ENCODE data around the gene SLC34A1.

Gene SLC34A1

DNA sequence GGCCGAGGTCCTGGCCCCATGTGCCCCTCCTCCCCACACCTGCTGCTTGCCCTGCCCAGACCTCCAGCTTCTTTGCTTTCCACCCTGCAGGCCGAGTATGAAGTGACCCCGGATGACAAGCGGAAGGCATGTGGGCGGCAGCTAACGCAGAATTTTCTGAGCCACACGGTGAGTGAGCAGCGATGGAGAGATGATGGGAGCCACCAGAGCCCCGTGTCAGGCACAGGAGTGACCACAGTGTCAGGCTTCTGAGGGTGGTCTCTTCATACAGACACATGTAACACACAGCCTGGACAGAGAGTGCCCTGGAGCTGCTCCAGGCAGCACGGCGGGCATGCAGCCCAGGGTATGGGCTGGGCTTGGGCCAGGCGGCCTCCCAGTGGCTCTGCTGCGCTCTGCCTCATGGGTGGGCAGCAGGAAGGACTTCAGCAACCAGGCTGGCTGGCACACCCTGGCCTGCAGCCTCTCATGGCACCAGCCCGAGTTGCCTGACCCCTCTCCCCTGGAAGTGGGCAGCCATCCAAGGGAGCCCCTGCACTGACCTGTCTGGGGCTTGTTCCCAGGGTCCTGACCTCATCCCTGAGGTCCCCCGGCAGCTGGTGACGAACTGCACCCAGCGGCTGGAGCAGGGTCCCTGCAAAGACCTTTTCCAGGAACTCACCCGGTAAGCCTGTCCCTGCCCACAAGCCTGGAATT is 48.1 kb downstream of the SLC34A1 start:
- no peak for DNase-seq (ENCODE audit: low read depth)

- no peak for DNase-seq (ENCODE audit: low read depth)
These were observed 48.8 kb downstream of the SLC34A1 start for GRCh38 chr5:177432839-177433657.

DNA sequence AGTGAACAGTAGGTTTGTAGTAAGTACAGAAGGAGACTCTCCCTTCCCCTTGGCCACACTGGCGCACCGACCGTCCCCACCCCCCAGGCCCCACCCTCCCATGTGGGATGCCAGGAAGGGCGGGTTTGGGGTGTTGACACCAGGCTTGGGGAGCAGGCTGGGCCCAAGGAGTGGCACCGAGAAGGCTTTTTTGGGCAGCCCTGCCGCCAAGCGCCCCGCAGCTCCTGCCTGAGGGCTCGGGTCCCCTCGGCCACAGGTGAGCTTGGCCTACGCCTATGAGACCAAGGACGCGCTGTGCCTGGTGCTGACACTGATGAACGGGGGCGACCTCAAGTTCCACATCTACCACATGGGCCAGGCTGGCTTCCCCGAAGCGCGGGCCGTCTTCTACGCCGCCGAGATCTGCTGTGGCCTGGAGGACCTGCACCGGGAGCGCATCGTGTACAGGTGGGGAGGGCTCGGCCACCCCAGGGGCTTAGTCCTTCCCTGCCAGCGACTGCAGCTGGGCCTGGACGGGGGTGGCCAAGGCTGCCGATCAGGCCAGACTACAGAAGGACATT is 49.5 kb downstream of the SLC34A1 start:
- DNase-seq (ENCODE audit: low read depth): no peak

DNA sequence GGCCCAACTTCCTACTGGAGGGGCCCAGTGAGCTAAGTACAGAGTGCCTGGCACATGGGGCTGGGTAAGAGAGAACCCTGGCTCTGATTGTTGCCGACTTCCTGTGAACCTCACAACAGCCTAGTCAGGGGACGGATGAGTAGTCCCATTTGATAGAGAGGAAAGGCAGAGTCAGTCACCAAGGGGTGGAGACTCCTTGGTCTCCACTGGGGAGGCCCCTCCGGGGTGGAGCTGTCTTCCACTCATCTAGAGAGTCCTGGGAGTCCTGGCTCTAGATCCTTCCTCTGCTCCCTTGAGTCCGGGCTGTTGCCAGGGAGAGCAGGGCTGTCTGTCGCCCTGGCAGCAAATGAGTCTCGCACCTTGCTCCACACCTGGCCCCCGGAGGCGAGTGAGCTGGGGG is 50.2 kb downstream of the SLC34A1 start:
- DNase-seq (ENCODE audit: low read depth): no peak

- no peak for DNase-seq (ENCODE audit: low read depth)
These were observed 50.9 kb downstream of the SLC34A1 start for GRCh38 chr5:177434942-177435738.

GRCh38 chr5:177435847-177436536 is 51.8 kb downstream of the SLC34A1 start:
- DNase-seq (ENCODE audit: low read depth): no peak

GRCh38 chr5:177437623-177438022 is 53.4 kb downstream of the SLC34A1 start:
- DNase-seq (ENCODE audit: low read depth): no peak

DNA sequence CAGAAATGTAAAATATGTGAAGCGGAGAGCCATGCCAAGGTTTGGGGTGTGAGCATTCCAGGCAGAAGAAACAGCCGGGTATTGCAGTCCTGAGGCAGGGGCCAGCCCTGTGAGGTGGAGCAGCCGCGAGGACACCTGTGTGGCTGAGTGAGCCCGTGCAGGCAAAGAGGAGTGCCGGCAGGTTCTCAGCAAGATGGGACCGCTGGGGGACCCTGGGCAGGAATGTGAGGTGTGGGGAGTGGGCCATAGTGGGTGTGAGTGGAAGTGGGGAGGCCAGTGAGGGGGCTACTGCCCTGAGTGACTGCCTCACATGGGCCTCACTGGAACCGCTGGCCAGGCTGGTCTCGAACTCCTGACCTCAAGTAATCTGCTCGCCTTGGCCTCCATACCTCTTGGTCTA is 54.2 kb downstream of the SLC34A1 start:
- DNase-seq (ENCODE audit: low read depth): no peak

GRCh38 chr5:177439518-177440053 is 55.4 kb downstream of the SLC34A1 start:
- DNase-seq (ENCODE audit: low read depth): no peak

DNA sequence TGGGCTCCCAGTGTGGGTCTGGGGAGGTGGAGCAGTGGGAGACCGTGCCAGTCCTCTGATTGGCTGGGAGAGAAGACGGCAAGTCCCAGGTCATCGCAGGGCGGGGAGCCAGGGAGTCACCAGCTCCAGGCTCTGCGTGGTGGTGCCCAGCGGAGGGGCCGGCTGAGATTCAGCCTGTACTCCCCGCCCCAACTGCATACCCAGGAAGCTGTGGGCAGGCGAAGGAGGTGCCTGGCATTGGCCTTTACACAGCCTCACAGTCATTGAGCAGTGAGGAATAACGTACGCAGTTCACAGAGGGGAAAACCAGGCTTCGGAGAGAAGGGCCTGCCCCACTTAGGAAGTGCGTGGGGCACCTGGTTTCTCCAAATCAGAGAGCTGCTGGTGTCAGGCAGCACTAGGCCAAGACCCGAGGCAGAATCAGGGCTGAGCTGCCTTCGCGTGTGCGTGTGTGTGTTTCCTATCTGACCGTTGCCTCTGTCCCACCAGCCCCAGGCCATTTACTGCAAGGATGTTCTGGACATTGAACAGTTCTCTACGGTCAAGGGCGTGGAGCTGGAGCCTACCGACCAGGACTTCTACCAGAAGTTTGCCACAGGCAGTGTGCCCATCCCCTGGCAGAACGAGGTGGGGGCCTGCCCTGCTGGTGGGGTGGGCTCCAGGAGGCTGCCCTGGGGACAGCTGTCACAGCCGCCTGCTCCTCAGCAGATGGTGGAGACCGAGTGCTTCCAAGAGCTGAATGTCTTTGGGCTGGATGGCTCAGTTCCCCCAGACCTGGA is 56.2 kb downstream of the SLC34A1 start:
- DNase-seq (ENCODE audit: low read depth): peak; percentile 42

DNA sequence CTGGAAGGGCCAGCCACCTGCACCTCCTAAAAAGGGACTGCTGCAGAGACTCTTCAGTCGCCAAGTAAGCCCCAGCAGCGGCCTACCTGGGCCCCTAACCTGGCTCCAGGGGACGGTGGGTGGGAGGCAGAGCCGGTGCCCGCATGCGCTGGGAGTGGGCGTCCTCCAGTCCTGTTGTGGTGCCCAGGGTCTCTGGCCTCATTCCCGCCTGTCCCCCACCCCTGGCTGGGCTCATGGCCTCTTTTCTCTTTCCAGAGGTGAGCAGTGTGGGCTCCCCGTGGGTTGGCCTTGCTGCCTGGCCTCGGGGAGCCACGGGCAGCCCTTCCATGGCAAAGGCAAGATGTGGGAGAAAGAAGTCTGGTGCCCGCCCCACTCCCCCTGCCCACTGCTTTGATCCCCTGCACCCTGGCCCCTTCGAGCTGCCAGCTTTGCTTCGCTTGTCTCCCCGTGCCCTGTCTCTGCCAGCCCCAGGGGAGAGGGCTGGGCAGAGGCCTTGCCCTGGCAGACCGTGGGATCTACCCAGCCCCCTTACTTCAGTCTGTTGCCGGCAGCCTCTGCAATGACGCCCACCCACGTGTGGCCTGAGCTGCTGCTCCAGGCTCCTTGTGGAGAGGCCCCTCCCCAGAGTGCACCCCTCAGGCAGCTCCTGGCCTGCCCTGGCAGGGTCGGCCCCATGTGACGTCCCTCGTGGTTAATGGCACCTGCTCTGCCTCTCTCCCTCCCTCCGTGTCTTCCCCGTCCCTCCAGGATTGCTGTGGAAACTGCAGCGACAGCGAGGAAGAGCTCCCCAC is 57.0 kb downstream of the SLC34A1 start:
- DNase-seq (ENCODE audit: low read depth): no peak

GRCh38 chr5:177442066-177442826 is 58.0 kb downstream of the SLC34A1 start:
- no peak for DNase-seq (ENCODE audit: low read depth)

GRCh38 chr5:177443144-177443983 is 59.1 kb downstream of the SLC34A1 start:
- no peak for DNase-seq (ENCODE audit: low read depth)

DNA sequence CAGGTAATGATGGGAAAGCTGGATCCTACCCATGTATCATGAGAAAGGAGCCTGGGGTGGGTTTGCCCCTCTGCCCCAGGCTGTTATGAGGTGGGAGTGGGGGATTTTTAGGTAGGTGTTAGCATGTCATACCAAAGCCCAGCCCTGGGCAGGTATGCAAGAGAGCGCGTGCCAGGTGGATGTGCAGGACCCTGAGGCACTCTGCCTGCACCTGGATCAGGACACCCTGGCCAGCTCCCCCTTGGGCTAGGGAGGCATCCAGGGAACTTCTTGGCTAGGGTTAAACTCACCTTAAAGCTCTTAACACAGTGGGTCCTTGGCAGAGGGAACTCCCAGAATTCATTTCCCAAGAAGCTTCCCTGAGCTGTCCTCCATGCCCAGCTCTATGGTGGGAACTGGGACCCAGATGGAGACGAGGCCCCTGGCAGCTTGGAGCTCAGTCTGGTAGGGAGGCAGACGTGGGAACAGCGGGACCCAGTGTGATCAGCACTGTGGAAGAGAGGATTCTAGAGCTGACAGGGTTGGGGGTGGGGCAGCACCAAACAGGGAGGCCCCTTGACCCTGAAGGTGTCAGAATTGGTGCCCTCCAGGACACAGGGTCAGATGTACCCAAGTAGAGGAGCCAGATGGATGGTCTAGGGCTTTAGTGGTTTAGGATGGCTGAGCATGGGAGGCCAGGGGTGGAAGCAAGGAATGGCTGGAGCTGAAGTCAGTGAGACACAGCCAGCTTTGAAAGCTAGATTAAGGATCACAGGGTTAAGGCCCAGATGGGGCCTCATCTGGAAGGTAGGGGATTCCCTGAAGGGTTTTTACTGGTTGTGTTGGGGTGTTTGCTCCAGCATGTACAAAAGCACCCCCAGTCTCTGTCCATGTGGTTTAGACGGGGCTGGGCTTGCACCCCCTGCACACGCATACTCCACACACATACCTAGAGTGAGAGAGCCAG is 60.1 kb downstream of the SLC34A1 start:
- no peak for DNase-seq (ENCODE audit: low read depth)

GRCh38 chr5:177445052-177445916 is 61.0 kb downstream of the SLC34A1 start:
- DNase-seq (ENCODE audit: low read depth): no peak

- no peak for DNase-seq (ENCODE audit: low read depth)
These were observed 61.6 kb downstream of the SLC34A1 start for GRCh38 chr5:177445917-177446199.
